Activated CD4-positive, alpha-beta T cell treated with anti-CD3 and anti-CD28 coated beads, Interleukin-2, amount 50 U/mL, for 4 hours (primary cell): ENCODE results near the gene FGF12.

Experiments
- DNase-seq, 2 experiments: peaks; one replicate each; pipeline ENCODE4 v3.0.0-alpha.2; 2020

Gene FGF12

GRCh38 chr3:192408647-192409200 is 318.6 kb downstream of the FGF12 start:
- no peak for DNase-seq

DNA sequence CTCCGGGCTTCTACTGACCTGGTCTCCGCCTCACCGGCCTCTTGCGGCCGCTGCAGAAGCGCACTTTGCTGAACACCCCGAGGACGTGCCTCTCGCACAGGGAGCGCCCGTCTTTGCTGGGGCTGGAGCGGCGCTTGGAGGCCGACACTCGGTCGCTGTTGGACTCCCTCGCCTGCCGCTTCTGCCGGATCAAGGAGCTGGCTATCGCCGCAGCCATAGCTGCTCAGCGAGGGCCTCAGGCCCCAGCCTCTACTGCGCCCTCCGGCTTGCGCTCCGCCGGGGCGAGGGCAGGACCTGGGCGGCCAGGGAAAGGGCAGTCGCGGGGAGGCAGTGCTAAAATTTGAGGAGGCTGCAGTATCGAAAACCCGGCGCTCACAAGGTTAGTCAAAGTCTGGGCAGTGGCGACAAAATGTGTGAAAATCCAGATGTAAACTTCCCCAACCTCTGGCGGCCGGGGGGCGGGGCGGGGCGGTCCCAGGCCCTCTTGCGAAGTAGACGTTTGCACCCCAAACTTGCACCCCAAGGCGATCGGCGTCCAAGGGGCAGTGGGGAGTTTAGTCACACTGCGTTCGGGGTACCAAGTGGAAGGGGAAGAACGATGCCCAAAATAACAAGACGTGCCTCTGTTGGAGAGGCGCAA is 319.2 kb downstream of the FGF12 start:
- DNase-seq = no peak

- DNase-seq = no peak
Measured at GRCh38 chr3:192399767-192400166, 327.6 kb downstream of the FGF12 start.

DNA sequence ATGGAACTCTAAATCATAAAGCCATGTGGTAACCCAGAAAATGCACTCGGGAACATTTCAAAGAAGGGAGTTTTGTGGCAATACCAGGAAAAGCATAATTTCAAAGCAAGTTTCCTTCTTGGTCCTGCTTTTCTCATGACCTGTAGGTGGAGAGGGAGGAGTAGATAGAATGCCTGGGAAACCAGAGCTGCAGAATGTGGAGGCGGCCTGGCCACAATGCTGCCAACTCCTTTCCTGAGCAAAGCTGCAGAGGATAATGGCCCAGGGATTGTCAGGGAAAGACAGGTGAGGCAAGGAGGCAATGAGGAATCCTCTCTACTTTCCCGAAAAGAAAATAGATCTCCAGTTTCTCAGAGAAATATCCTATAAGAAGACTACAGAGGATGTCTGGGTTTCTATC is 330.3 kb downstream of the FGF12 start:
- no peak for DNase-seq

GRCh38 chr3:192395506-192395905 is 331.8 kb downstream of the FGF12 start:
- no peak for DNase-seq

GRCh38 chr3:192392986-192393385 is 334.4 kb downstream of the FGF12 start:
- DNase-seq = no peak

- DNase-seq = no peak
Measured at GRCh38 chr3:192382861-192383260, 344.5 kb downstream of the FGF12 start.

GRCh38 chr3:192373586-192373985 is 353.8 kb downstream of the FGF12 start:
- DNase-seq = no peak

DNA sequence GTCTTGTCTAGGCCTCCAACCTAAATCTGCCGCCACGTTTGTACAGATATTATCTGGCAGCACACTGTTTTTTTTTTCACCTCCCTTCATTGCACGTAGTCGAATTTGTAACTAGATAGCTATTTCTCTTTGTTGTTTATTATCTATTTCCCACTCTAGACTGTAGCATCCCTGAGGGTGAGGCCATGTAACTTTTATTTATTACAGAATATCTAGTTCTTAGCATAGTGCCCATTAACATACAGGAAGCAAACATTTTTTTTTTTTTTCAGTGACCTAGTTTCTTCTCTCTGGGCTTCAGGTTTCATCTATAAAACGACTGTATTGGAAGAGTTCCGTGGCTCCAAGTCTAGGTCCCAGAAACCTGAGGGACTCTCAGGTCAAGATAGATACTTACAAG is 354.3 kb downstream of the FGF12 start:
- no peak for DNase-seq

DNA sequence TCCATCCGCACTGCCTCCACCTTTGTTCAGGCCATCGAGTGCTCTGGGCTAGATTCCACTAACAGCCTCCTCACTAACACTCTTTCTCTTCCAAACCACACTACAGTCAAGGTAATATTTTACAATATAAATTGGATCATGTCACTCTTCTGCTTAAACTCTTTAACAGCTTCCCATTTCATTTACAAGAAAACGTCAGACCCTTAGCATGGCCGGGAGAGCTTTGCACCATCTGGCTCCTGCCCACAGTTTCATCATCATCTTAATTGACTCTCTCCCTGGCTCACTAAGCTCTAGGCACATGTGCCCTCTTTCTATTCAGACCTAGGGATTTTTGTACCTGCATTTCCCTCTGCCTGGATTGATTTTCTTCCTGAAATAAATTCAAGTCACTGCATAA is 354.7 kb downstream of the FGF12 start:
- DNase-seq = no peak

DNA sequence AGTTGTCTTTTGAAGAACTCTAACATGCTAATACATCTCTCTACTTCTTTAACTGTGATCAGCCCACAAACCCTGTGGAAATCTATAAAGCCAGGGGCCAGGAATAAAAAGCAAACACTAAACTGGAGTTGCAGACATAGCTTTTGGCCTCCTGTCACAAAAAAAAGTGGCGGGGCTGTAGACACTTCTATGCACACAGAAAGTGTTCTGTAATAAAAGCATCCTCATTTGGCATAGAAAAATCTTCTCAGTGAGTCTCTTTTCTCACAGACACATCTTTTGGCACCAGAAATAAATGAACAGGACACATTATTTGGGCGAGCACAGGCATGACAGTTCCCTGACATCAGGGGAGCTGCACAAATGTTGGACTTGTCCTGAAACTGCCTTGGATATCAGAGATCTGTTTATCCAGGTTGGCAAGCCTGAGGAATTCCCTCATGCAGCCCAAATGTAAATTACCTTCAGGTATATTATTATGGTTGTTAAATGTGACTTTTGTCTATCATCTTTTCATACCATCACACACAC is 355.4 kb downstream of the FGF12 start:
- no peak for DNase-seq

DNA sequence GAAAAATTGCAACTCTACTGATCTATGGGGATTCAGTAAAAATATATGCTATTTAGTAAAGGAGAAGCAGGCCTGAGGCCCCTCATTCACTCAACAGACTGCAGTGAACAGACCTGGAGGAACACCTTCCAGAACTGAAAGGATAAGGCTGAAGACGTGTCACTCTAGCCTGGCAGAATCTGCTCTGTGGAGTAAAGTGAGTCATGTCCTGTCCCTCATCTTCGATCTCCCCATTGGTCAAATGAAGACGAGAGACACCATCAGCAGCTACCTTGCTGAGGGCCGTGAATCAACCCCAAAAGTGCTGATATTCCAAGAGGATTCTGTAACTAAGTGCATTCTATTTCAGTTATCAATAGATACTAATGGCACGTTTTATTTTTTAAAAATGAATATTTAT is 359.7 kb downstream of the FGF12 start:
- DNase-seq = no peak

DNA sequence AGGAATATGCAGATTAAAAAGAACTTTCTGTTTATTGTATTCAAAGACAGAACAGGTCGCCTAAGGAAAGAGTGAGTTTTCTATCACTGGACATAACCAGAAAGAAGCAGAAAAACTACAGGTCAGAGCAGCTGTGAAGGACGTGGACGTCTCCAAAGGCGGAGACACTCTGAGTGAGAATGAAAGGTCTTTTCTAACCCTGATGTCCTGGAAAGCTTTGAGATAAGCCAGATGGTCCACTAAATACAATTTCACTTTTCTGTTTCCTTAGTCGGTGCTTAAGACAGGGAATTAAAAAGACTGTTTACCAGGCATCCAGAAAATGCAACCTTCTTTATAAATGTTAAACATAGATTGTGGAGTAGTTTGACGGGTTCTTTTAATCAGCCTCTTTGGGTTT is 360.4 kb downstream of the FGF12 start:
- no peak for DNase-seq

GRCh38 chr3:192365571-192365970 is 361.8 kb downstream of the FGF12 start:
- DNase-seq = no peak

GRCh38 chr3:192364316-192364715 is 363.0 kb downstream of the FGF12 start:
- DNase-seq = no peak

DNA sequence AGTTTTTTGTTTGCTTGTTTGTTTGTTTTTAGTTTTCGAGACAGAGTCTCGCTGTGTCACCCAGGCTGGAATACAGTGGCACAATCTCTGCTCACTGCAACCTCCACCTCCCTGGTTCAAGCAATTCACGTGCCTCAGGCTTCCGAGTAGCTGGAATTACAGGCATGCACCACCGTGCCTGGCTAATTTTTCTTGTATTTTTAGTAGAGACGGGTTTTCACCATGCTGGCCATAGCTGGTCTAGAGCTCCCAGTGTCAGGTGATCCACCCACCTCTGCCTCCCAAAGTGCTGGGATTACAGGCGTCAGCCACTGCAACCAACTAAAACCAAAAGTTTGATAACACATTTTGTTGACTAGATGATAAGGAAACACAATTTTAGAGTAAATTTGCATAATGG is 372.7 kb downstream of the FGF12 start:
- DNase-seq = no peak

- no peak for DNase-seq
Measured at GRCh38 chr3:192352142-192352541, 375.2 kb downstream of the FGF12 start.

DNA sequence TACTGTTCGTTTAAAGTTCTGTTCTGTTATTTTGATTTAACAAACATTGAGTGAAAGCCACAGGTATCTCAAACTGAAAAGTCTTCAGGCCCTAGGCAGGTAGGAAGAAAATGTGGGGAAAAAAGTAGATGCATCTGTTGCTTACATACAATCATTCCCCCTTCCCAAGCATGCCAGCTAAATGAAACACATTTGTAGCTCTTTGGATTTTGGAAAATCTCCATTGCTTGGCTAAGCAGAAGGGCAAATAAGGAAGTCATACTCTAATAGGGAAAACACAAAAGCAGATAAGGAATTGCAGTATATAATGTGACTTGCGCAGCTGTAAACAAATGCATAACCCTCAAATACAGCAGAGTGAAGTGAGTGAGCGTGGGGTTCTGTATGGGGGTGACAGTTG is 375.9 kb downstream of the FGF12 start:
- no peak for DNase-seq

- DNase-seq = no peak
Measured at GRCh38 chr3:192340031-192340430, 387.3 kb downstream of the FGF12 start.

- no peak for DNase-seq
Measured at GRCh38 chr3:192339214-192339613, 388.1 kb downstream of the FGF12 start.

- DNase-seq = no peak
Measured at GRCh38 chr3:192336286-192336685, 391.1 kb downstream of the FGF12 start.

DNA sequence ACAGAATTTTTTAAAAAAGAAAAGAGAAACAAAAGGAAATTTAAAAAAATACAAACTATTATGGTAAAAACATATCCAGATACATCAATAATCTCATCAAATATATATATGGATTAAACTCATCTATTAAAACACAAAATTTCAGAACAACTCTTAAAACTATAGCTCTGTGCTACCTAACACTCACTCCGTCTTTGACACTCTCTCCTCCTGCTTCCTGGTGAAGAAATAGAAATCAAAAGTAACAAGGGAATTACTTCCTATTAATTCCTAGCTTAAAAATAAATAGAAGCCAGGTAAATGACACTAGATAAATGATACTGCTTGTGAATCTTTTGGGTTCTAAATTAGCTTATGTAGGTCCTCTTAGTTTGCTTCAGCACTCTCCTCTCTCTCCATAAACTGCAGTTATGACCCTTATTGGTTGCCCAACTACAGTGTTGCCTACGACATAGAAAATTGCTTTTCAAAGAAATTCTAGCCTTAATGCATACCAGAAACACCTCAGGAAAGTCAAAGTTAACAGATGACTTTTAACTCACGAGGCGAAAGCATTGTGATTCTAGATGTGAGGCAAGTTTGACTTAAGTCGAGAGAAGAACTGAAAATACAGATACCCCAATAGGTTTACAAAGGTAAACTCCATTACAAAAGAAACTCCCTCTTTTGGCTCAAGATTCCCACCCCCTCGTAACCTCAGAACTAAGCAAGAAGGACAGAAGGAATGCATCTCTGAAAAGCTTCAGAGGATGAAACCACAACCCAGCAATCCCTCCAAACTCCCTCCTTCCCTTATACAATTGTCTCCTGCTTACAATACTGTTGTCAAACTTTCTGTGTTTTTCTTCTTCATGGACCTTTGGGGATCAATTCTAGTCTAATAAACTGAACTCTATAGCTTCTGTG is 394.7 kb downstream of the FGF12 start:
- no peak for DNase-seq

GRCh38 chr3:192331749-192332385 is 395.5 kb downstream of the FGF12 start:
- DNase-seq = no peak
